Ovary (tissue), 9 donors: Measurements from ENCODE around the gene COL26A1. TPM values are rescaled to one million over a fixed set of nuclear protein-coding genes. Genes with fewer than 3 reads are reported as not detected.

Experiments used
- DNase-seq, 5 donors: peaks; one replicate each; pipeline ENCODE4 v3.0.0-alpha.2; 2019 to 2020
- H3K27ac ChIP-seq, 2 donors: fragments of 200-600 bp; one replicate each; pipeline versions ENCODE4 v1.5.1 to v1.8.0; 2019 to 2022
- H3K27me3 ChIP-seq: fragments of 200-600 bp; one replicate; pipeline ENCODE4 v1.8.0; 2022
- H3K36me3 ChIP-seq: fragments of 200-600 bp; sonication (generic); one replicate; pipeline ENCODE4 v1.5.1; 2019
- H3K4me1 ChIP-seq: one replicate; pipeline ENCODE4 v1.8.1; 2013; ENCODE audit warnings: mild to moderate bottlenecking, moderate library complexity; ENCODE audit not compliant: insufficient read depth
- H3K4me3 ChIP-seq: fragments of 200-600 bp; sonication (generic); one replicate; pipeline ENCODE4 v1.5.1; 2017
- H3K9me3 ChIP-seq, 2 donors: fragments of 200-600 bp in 1 of 2; sonication (generic) in 1 of 2; one replicate each; pipeline versions ENCODE4 v1.5.1 to v1.8.1; 2013 to 2019; ENCODE audit warnings: mild to moderate bottlenecking in 1 of 2, moderate library complexity in 1 of 2
- EP300 ChIP-seq: sonication (generic); formaldehyde crosslinking; IDR thresholded peaks from one replicate; pipeline ENCODE4 v1.6.1; 2017; ENCODE audit warnings: antibody characterized with exemption
- POLR2A ChIP-seq: fragments of 450-650 bp; IDR thresholded peaks from one replicate; pipeline ENCODE4 v1.6.1; 2017; ENCODE audit warnings: antibody characterized with exemption, mild to moderate bottlenecking, moderate library complexity
- WGBS, 3 donors: extraction: QIAGEN DNeasy Blood & Tissue Kit in 1 of 3; methylation state at CpG; one replicate each; pipeline versions ENCODE4 v1.1.5 to v1.1.7; 2013 to 2017; 5-methylcytosine and 5-hydroxymethylcytosine counted together
- intact Hi-C, 4 donors: fragments of 100-400 bp; cut with DNase I; formaldehyde crosslinking; loops; one replicate each; pipeline versions ENCODE4 v1.11.0 to v1.15.1; 2022 to 2023
- polyA plus RNA-seq, 2 donors: library from polyadenylated mRNA; stranded (reverse); fragments of 200-250 nt in 1 of 2; fragments of 350-450 nt in 1 of 2; fragmentation: Illumina TruSeq in 1 of 2; extraction: RNeasy Lipid Tissue Mini Kit (QIAGEN cat#74804) in 1 of 2; gene quantifications; one replicate each; pipeline ENCODE4 v1.2.3, GENCODE V29; 2013 to 2014
- total RNA-seq, 7 donors: library from RNA; depleted of rRNA in 2 of 7; stranded (reverse); fragments of >200 nt in 2 of 7; fragmentation: NEBNext Ultra II Directional in 3 of 7; extraction: Animal tissue kit (Norgen Biotek cat#: 25700) in 3 of 7; gene quantifications; one replicate each; pipeline versions ENCODE4 v1.1.0 to v1.2.4, GENCODE V29; 2016 to 2023
- TF ChIP-seq, protein P1 (sequence below), 3 donors: fragments of 450-650 bp in 2 of 3; fragments of 200-600 bp in 1 of 3; IDR thresholded peaks; one replicate each; pipeline versions ENCODE4 v1.5.1 to v1.8.0; 2016 to 2022; ENCODE audit warnings: antibody characterized with exemption in 3 of 3, mild to moderate bottlenecking in 1 of 3
- donor health status: DM: no; HTN: no; CAD: no; lungs with moderate emphysema.
- donor health status: DM: no; HTN: no; CAD: no.
- donor health status: Bipolar disorder and iron deficiency.
- donor health status: DM: yes; HTN: yes; CAD: no.
- donor health status: DM: no; HTN: no; CAD: no.
- donor health status: DM: yes; HTN: yes; CAD: no.

Gene COL26A1
- total and polyA plus RNA-seq, 9 donors: 0.17 to 2.3 (median 0.40) TPM

- TF ChIP-seq, protein P1, sequence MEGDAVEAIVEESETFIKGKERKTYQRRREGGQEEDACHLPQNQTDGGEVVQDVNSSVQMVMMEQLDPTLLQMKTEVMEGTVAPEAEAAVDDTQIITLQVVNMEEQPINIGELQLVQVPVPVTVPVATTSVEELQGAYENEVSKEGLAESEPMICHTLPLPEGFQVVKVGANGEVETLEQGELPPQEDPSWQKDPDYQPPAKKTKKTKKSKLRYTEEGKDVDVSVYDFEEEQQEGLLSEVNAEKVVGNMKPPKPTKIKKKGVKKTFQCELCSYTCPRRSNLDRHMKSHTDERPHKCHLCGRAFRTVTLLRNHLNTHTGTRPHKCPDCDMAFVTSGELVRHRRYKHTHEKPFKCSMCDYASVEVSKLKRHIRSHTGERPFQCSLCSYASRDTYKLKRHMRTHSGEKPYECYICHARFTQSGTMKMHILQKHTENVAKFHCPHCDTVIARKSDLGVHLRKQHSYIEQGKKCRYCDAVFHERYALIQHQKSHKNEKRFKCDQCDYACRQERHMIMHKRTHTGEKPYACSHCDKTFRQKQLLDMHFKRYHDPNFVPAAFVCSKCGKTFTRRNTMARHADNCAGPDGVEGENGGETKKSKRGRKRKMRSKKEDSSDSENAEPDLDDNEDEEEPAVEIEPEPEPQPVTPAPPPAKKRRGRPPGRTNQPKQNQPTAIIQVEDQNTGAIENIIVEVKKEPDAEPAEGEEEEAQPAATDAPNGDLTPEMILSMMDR (IDR thresholded peaks at IDR 0.05): no peak
- no peak for TF ChIP-seq POLR2A
- TF ChIP-seq EP300: no peak
- WGBS, 3 donors: 75 to 84% (median 79%) methylated on average over 8 of the region's 8 CpGs
- Histone ChIP-seq H3K4me1 (no peaks in the 10 kb centered on the region), H3K27ac (no peak overlapping the region), H3K36me3 (no peaks in the 10 kb centered on the region), H3K27me3 (no peaks in the 10 kb centered on the region), H3K9me3 (no peaks in the 10 kb centered on the region), H3K4me3 (no peak overlapping the region)
- intact Hi-C loops: loop anchor here in 1 of 4 donors (10.0 kb wide), 1 partner anchor 89 kb away; no protein-coding TSS in a partner anchor
- DNase-seq: no peak
These were observed 203.0 kb downstream of the COL26A1 start for GRCh38 chr7:101565601-101566209.

DNA sequence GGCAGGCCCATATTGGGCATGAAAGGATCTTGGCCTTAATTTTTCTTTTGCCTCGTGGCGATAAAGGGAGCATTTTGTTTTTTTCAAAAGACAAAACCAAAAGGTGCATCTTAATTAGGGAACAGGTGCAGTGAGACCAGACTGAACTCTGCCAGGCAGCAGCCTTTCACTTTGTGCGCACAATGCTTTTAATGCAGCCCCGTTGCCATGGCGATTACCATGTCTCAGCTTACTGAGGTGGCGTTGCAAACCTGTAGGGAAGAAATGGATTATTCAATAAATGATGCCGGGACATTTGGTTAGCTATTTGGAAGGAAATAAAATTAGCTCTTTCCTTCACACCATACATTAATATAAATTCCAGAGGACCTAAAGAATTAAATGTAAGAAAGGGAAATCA, 204.6 kb downstream of the COL26A1 start:
- TF ChIP-seq POLR2A: no peak
- TF ChIP-seq EP300: no peak
- TF ChIP-seq, protein P1 (IDR thresholded peaks at IDR 0.05): no peak
- Histone ChIP-seq H3K4me1 (no peaks in the 10 kb centered on the region), H3K9me3 (no peaks in the 10 kb centered on the region), H3K4me3 (no peak overlapping the region), H3K36me3 (no peaks in the 10 kb centered on the region), H3K27me3 (no peaks in the 10 kb centered on the region), H3K27ac (no peak overlapping the region)
- intact Hi-C loops: loop anchor here in 1 of 4 donors (10.0 kb wide), 1 partner anchor 88 kb away; no protein-coding TSS in a partner anchor
- no peak for DNase-seq
- WGBS, 3 donors: 85 to 95% (median 91%) methylated on average over 7 of the region's 7 CpGs

GRCh38 chr7:101572156-101572555, 209.5 kb downstream of the COL26A1 start:
- Histone ChIP-seq H3K9me3 (no peaks in the 10 kb centered on the region), H3K27ac (no peak overlapping the region), H3K36me3 (no peaks in the 10 kb centered on the region), H3K4me3 (no peak overlapping the region), H3K27me3 (no peaks in the 10 kb centered on the region), H3K4me1 (no peaks in the 10 kb centered on the region)
- intact Hi-C loops: no loop called here
- DNase-seq: no peak
- 79 to 98% (median 93%) methylated on average over 2 of the region's 2 CpGs for WGBS, 3 donors
- no peak for TF ChIP-seq EP300
- no peak for TF ChIP-seq POLR2A
- TF ChIP-seq, protein P1 (IDR thresholded peaks at IDR 0.05): no peak

- Histone ChIP-seq H3K4me3 (no peak overlapping the region), H3K36me3 (no peaks in the 10 kb centered on the region), H3K27me3 (no peaks in the 10 kb centered on the region), H3K27ac (no peak overlapping the region), H3K9me3 (no peaks in the 10 kb centered on the region), H3K4me1 (no peaks in the 10 kb centered on the region)
- 33 to 44% (median 43%) methylated on average over 2 of the region's 2 CpGs for WGBS, 3 donors
- DNase-seq: no peak
- no peak for TF ChIP-seq POLR2A
- intact Hi-C loops: no loop called here
These were observed 212.5 kb downstream of the COL26A1 start for GRCh38 chr7:101575168-101575567.

GRCh38 chr7:101575721-101576120, 213.0 kb downstream of the COL26A1 start:
- intact Hi-C loops: no loop called here
- Histone ChIP-seq H3K27ac (no peak overlapping the region), H3K9me3 (no peaks in the 10 kb centered on the region), H3K27me3 (no peaks in the 10 kb centered on the region), H3K36me3 (no peaks in the 10 kb centered on the region), H3K4me3 (no peak overlapping the region), H3K4me1 (no peaks in the 10 kb centered on the region)
- no peak for DNase-seq
- no peak for TF ChIP-seq EP300
- TF ChIP-seq, protein P1 (IDR thresholded peaks at IDR 0.05): no peak
- TF ChIP-seq POLR2A: no peak
